HUES6 (cell line): Measurements from ENCODE around the gene RANBP17.

Experiments used
- H3K27ac ChIP-seq: 2 replicates; pipeline ENCODE4 v1.7.0; 2013; ENCODE audit warnings: low read depth, mild to moderate bottlenecking, low read length, inconsistent platforms
- H3K27me3 ChIP-seq: 2 replicates; pipeline ENCODE4 v1.6.1; 2013; ENCODE audit warnings: low read length; ENCODE audit not compliant: control insufficient read depth, insufficient read depth
- H3K36me3 ChIP-seq: 2 replicates; pipeline ENCODE4 v1.6.1; 2013; ENCODE audit warnings: low read length; ENCODE audit not compliant: control insufficient read depth, insufficient read depth
- H3K4me1 ChIP-seq: 2 replicates; pipeline ENCODE4 v1.6.1; 2013; ENCODE audit warnings: low read length; ENCODE audit not compliant: control insufficient read depth, insufficient read depth
- H3K4me3 ChIP-seq: 2 replicates; pipeline ENCODE4 v1.5.1; 2013; ENCODE audit warnings: low read depth, low read length
- H3K9ac ChIP-seq: one replicate; pipeline ENCODE4 v1.6.1; 2013; ENCODE audit warnings: mild to moderate bottlenecking, low read length
- H3K9me3 ChIP-seq: 2 replicates; pipeline ENCODE4 v1.6.1; 2013; ENCODE audit warnings: low read depth, low read length; ENCODE audit not compliant: control insufficient read depth, insufficient read depth

The RANBP17 gene

DNA sequence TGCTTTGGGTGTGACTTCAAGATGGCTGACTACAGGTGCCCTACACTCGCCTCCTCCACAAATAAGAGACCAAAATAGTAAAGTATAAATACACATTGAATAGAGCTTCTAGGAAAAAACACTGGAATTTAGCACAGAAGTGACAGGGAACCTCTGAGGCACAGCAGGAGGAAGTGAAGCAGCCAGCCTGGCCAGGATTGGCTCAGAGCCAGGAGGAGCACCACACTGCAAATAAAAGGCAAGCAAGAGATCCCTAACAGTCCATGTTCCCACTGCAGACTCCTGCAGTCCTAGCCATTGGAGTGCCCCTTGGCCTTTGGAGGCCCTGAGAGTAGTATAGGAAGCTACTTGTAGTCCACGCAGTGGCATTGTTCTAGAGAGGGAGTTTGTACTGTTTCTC lies 260.6 kb downstream of the RANBP17 start:
- H3K9ac ChIP-seq: no peak overlapping the region

DNA sequence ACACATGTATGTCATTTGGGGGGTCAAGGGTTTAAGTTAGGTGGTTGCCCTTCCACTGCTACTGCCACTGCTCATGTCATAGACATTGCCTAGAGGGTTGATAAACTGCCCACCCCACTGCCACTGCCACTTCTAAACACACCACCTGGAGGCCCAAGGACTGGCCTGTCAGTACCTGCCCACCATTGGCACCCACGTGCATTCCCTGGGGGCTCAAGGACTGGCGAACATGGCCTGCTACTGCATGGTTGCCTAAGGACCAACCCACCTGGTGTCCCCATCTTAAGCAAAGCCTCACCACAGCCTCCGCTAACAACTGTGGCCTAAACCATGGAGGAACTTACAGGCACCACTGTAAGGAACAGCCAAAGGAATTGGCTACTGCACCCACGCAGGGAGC lies 261.6 kb downstream of the RANBP17 start:
- Histone ChIP-seq H3K27me3 (no peaks in the 10 kb centered on the region), H3K27ac (no peak overlapping the region), H3K9me3 (no peaks in the 10 kb centered on the region), H3K4me3 (no peak overlapping the region), H3K36me3 (no peaks in the 10 kb centered on the region), H3K4me1 (no peaks in the 10 kb centered on the region), H3K9ac (no peak overlapping the region)

More for the DNA sequence above, 260.6 kb downstream of the RANBP17 start:
- Histone ChIP-seq H3K4me1 (no peaks in the 10 kb centered on the region), H3K27me3 (no peaks in the 10 kb centered on the region), H3K36me3 (no peaks in the 10 kb centered on the region), H3K4me3 (no peak overlapping the region), H3K27ac (no peak overlapping the region), H3K9me3 (no peaks in the 10 kb centered on the region)

DNA sequence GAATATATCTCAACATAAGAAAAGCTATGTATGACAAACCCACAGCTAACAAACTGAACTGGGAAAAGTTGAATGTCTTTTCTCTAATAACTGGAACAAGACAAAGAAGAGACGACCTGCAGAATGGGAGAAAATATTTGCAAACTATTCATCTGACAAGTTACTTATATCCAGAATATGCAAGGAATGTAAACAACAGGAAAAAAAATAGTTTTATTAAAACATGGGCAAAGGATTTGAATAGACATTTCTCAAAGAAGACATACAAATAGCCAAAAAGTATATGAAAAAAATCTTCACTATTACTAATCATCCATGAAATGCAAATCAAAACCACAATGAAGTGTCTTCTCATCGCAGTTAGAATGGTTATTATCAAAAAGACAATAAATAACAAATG lies 265.5 kb downstream of the RANBP17 start:
- Histone ChIP-seq H3K9ac (no peak overlapping the region), H3K4me3 (no peak overlapping the region), H3K9me3 (no peaks in the 10 kb centered on the region), H3K36me3 (no peaks in the 10 kb centered on the region), H3K27ac (no peak overlapping the region), H3K27me3 (no peaks in the 10 kb centered on the region), H3K4me1 (no peaks in the 10 kb centered on the region)

DNA sequence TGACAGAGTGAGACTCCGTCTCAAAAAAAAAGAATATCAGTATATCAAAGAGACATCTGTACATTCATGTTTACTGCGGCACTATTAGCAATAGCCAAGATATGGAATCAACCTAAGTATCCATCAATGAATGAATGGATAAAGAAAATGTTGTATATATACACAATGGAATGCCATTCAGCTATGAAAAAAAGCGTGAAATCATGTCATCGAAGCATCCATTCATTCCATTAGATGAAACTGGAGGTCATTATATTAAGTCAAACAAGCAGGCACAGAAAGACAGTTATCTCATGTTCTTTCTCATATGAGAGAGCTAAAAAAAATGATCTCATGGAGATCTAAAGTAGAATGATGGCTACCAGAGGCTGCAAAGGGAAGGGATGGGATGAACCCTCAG lies 266.3 kb downstream of the RANBP17 start:
- Histone ChIP-seq H3K4me3 (no peak overlapping the region), H3K27me3 (no peaks in the 10 kb centered on the region), H3K36me3 (no peaks in the 10 kb centered on the region), H3K4me1 (no peaks in the 10 kb centered on the region), H3K9ac (no peak overlapping the region), H3K27ac (no peak overlapping the region), H3K9me3 (no peaks in the 10 kb centered on the region)

GRCh38 chr5:171129308-171129707 lies 267.5 kb downstream of the RANBP17 start:
- Histone ChIP-seq H3K9me3 (no peaks in the 10 kb centered on the region), H3K36me3 (no peaks in the 10 kb centered on the region), H3K9ac (no peak overlapping the region), H3K4me3 (no peak overlapping the region), H3K27ac (no peak overlapping the region), H3K4me1 (no peaks in the 10 kb centered on the region), H3K27me3 (no peaks in the 10 kb centered on the region)

GRCh38 chr5:171131497-171131896 lies 269.7 kb downstream of the RANBP17 start:
- H3K27me3 ChIP-seq: no peaks in the 10 kb centered on the region
- H3K4me1 ChIP-seq: no peaks in the 10 kb centered on the region
- no peak overlapping the region for H3K4me3 ChIP-seq
- H3K27ac ChIP-seq: no peak overlapping the region
- no peaks in the 10 kb centered on the region for H3K36me3 ChIP-seq
- no peak overlapping the region for H3K9ac ChIP-seq
- no peaks in the 10 kb centered on the region for H3K9me3 ChIP-seq

GRCh38 chr5:171137768-171138525 lies 276.1 kb downstream of the RANBP17 start:
- Histone ChIP-seq H3K4me1 (no peaks in the 10 kb centered on the region), H3K4me3 (no peak overlapping the region), H3K9me3 (no peaks in the 10 kb centered on the region), H3K27me3 (no peaks in the 10 kb centered on the region), H3K9ac (no peak overlapping the region), H3K27ac (no peak overlapping the region), H3K36me3 (no peaks in the 10 kb centered on the region)

DNA sequence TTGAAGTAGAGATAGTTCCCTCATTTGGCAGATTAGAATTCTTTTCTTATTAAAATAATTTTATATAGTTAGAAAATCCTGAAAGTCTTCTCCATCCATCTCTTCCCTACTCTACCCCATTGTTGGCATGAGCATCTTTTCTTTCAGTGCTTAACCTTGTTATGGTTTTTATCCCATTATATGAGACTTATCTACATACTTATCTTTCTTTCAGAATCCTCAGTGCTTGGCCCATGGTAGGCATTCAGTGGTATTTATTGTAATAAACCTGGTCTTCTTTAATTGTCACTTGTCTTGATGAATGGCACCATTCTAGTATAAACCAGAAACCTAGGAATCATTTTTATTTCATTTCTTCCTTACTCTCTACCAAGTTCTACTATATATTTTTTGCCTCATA lies 277.4 kb downstream of the RANBP17 start:
- H3K36me3 ChIP-seq: no peaks in the 10 kb centered on the region
- H3K4me1 ChIP-seq: no peaks in the 10 kb centered on the region
- no peak overlapping the region for H3K27ac ChIP-seq
- no peak overlapping the region for H3K4me3 ChIP-seq
- no peaks in the 10 kb centered on the region for H3K9me3 ChIP-seq
- H3K9ac ChIP-seq: no peak overlapping the region
- H3K27me3 ChIP-seq: no peaks in the 10 kb centered on the region

DNA sequence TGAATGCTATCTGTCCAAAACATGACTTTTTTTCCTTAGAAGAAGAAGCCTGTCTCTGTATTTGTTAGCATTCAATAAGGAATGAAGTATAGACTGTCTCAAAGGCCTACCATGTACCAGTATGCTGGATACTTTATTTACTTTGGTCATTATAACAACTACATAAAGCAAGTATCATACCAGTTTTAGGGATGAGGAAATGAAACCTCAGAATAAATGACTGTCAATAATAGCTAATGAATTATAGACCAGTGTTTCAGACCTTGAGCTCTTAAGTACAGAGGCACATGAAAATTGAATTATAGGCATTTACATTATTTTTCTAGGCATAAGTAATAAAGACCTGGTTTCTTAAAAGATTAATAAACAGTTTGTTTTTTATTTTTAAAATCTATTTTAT lies 280.8 kb downstream of the RANBP17 start:
- Histone ChIP-seq H3K9me3 (no peaks in the 10 kb centered on the region), H3K4me1 (no peaks in the 10 kb centered on the region), H3K4me3 (no peak overlapping the region), H3K36me3 (no peaks in the 10 kb centered on the region), H3K9ac (no peak overlapping the region), H3K27me3 (no peaks in the 10 kb centered on the region), H3K27ac (no peak overlapping the region)

DNA sequence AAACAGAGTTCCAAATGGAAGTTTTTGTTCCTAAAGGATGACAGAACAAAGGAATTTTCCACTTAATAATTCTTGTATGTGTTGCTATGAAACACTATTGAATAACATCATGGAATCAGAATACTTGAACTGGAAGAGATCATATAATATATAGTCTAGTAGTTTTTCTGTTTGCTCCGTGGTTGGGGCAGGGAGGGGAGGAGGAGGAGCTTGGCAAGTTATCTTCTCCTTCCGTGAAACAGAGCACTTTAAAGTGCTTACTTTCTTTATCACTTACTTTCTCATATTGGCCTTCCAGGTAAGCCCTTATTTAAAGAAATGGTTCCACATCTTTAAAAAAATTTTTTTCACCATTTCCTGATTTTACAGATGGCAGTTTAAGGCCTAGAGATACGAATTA lies 281.4 kb downstream of the RANBP17 start:
- Histone ChIP-seq H3K36me3 (no peaks in the 10 kb centered on the region), H3K27ac (no peak overlapping the region), H3K4me1 (no peaks in the 10 kb centered on the region), H3K9me3 (no peaks in the 10 kb centered on the region), H3K27me3 (no peaks in the 10 kb centered on the region), H3K9ac (no peak overlapping the region), H3K4me3 (no peak overlapping the region)

DNA sequence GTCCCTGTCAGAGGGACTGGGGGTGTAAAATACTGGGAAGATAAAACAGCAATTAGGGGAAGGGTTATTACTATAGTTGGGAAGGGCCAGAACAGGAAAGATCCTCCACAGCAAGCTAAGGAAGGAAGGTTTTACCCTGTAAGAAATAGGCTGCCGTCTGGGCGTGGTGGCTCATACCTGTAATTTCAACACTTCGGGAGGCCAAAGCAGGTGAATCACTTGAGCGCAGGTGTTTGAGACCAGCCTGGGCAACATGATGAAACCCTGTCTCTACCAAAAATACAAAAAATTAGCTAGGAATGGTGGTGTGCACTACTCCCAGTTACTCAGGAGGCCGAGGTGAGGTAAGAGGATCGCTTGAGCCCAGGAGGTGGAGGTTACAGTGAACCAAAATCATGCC lies 282.1 kb downstream of the RANBP17 start:
- Histone ChIP-seq H3K9me3 (no peaks in the 10 kb centered on the region), H3K27ac (no peak overlapping the region), H3K4me1 (no peaks in the 10 kb centered on the region), H3K36me3 (no peaks in the 10 kb centered on the region), H3K27me3 (no peaks in the 10 kb centered on the region), H3K4me3 (no peak overlapping the region), H3K9ac (no peak overlapping the region)
